C4-2B (cell line): ENCODE results near the gene SLC22A13.

Source experiments
- CTCF ChIP-seq: fragments of 450-650 bp; conservative IDR thresholded peaks from 2 replicates; pipeline ENCODE4 v1.5.1; 2017; ENCODE audit warnings: mild to moderate bottlenecking
- ZFX ChIP-seq: fragments of 450-650 bp; IDR thresholded peaks from 2 replicates; pipeline ENCODE4 v1.6.1; 2017

- TF ChIP-seq CTCF (no peak), ZFX (no peak)
These were observed 19.1 kb downstream of the SLC22A13 start for GRCh38 chr3:38284756-38285150.
